Stimulated activated CD4-positive, alpha-beta T cell treated with anti-CD3 and anti-CD28 coated beads, TNF-alpha, amount 100 ng/mL, for 48 hours (primary cell): Measurements from ENCODE around the gene GBA2.
A peak's percentile ranks its signal among the peaks of the same experiment; 100 is the strongest.

Experiments used
- DNase-seq, 3 donors: peaks; one replicate each; pipeline ENCODE4 v3.0.0-alpha.2; 2020; ENCODE audit warnings: low read depth in 3 of 3

Gene GBA2

GRCh38 chr9:35738924-35739323 is 10.1 kb downstream of the GBA2 start:
- no peak for DNase-seq

GRCh38 chr9:35738186-35738585 is 10.8 kb downstream of the GBA2 start:
- DNase-seq = no peak

- no peak for DNase-seq
Observed at GRCh38 chr9:35737143-35737542, 11.9 kb downstream of the GBA2 start.

- DNase-seq = peak in 1 of 3 donors; percentile 42
Observed at GRCh38 chr9:35736201-35736633, 12.8 kb downstream of the GBA2 start.

- DNase-seq = no peak
Observed at GRCh38 chr9:35734096-35734495, 14.9 kb downstream of the GBA2 start.

GRCh38 chr9:35732800-35733541 is 16.1 kb downstream of the GBA2 start:
- no peak for DNase-seq

- DNase-seq = peak; percentile 91 to 98 (median 91)
Observed at GRCh38 chr9:35732185-35732799, 16.7 kb downstream of the GBA2 start, which contains the start of the genes CREB3 and TLN1. CREB3 (plus strand) TSS chr9:35732666; CDS start chr9:35732773, 107 bp downstream. TLN1 (minus strand) TSS chr9:35732195; CDS start chr9:35725694, 6,501 bp downstream.

- DNase-seq = no peak
Observed at GRCh38 chr9:35731415-35732184, 17.4 kb downstream of the GBA2 start.

- no peak for DNase-seq
Observed at GRCh38 chr9:35730486-35730854, 18.6 kb downstream of the GBA2 start.

- DNase-seq = no peak
Observed at GRCh38 chr9:35729700-35730485, 19.1 kb downstream of the GBA2 start.

- no peak for DNase-seq
Observed at GRCh38 chr9:35729101-35729500, 19.9 kb downstream of the GBA2 start.

- peak in 1 of 3 donors; percentile 29 for DNase-seq
Observed at GRCh38 chr9:35728041-35728971, 20.7 kb downstream of the GBA2 start.

GRCh38 chr9:35727676-35728040 is 21.4 kb downstream of the GBA2 start:
- no peak for DNase-seq

GRCh38 chr9:35726931-35727330 is 22.1 kb downstream of the GBA2 start:
- DNase-seq = no peak

GRCh38 chr9:35725362-35725761 is 23.7 kb downstream of the GBA2 start:
- no peak for DNase-seq

GRCh38 chr9:35723908-35724307 is 25.1 kb downstream of the GBA2 start:
- DNase-seq = no peak

GRCh38 chr9:35723426-35723825 is 25.6 kb downstream of the GBA2 start:
- DNase-seq = no peak

GRCh38 chr9:35719546-35719945 is 29.5 kb downstream of the GBA2 start:
- no peak for DNase-seq

GRCh38 chr9:35718721-35719511 is 30.1 kb downstream of the GBA2 start:
- no peak for DNase-seq
